GM03348 (cell line): Measurements from ENCODE around the gene MTG2.
A peak's percentile ranks its signal among the peaks of the same experiment; 100 is the strongest.

Experiments
- DNase-seq: peaks from one replicate; pipeline ENCODE4 v3.0.0; 2012; ENCODE audit warnings: low spot score

The MTG2 gene

DNA sequence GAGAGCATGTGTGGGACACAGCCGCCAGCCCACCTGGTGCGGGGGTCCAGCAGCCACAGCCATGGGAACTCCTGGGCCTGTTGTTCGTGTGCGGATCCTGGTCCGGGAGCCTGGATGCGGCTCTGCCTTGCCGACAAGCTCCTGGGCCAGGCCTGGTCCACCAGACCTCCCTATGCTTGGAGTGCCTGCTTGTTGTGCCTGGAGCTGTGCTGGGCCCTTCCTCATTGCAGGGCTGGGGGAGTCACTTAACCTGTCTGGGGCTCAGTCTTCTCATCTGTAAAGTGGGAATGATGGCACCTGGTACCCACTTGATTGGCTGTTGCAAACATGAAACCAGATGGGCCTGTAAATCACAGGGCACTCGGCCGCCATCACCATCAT is 52.9 kb downstream of the MTG2 start:
- no peak for DNase-seq

DNA sequence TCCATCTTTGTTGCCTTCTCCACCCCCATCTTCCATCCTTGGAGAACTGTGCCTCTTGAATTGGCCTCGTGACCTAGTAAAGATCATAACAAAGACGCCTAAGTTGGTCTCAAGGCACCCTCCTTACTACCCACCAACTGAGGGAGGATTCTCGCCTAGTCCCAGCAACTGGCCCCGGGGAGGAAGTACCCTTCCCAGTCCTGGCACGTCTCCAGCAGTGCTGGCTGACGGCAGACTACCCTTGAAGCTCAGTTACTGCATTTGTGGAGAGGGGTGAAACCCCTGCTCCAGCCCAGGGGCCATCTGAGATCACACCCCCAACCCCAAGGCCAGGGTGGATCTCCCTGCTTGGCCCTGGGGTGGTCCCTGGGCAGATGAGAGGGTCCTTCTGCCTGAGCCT is 53.4 kb downstream of the MTG2 start:
- DNase-seq, result no peak

DNA sequence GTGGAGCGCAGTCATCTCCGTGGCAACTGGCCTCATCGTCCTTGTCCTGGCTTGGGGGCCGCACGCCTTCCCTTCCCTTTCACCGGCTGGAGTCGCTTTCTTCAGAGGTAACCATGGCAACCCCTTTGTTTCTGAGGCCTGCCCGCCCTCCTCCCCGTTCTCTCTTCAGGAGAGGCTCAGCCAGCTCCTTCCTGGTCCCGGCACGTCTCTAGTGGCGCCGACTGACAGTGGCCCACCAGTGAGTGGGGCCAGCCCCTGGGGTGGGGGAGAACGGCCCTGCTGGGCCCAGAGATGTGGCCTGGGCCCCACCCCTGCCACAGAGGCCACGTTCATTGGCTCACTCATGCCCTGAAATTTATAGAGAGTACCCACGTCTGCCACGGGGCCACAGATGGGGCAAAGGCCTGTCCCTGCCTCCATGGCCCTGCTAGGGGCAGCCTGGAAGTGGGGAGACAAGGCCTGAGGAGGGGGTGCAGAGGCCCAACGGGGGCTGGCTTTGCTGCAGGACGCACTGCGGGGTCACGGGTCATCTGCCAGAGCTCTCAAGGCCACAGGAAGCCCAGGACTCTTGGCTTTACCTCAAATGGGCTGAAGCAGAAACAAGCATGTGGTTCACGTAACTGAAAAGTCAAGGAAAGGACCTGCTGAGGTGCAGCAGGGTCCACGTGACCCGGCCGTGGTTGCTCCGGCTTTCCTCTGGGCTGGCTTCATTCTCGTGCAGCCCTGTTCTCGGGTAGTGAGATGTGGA is 54.1 kb downstream of the MTG2 start:
- DNase-seq, result no peak

DNA sequence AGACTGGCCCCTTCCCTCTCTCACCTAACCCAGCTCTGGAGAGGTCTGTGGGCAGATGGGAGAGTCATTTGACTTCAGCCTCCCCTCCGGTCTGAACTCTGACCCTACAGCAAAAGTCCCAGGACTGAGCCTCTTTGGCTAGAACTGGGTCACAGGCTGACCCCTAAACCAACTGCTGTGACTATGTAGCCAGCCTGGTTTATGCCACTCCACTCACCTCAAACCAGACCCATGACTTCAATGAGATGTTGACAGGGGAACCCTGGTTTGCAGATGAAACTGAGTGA is 54.6 kb downstream of the MTG2 start:
- DNase-seq, result no peak

DNA sequence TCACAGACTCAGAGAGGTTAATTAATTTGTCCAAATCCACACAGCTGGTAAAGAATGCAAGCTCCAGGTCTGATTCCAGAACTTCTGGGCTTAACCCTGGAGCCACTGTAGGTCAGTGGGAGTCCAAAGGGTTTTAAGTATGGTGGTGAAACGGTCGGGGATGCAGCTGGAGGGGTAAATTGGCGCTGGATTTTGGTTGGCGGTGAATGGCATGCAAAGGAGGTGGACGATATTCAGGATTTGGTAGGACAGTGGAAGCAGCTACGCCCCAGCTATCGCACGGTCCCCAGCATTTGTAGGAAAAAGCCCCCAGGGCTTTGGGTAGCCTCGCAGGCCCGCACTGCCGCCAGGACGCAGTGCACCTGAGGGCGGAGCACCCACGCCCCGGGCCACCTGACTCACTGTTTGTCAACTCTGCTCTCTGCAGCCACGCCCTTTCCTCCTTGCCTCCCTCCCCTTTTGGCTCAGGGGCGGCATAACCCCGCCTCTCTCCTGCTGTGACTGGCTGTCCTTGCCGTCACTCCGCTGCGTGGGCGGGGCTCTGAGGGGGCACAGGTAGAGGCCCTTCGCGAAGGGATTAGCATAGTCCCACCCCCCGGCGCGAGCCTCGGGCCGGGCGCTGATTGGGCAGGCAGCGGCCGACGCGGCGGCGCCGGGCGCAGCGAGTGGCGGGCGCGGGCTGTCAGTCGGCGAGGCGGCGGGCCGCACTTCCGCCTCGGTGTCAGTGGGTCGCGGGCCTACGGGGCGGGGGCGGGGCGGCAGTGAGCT is 55.2 kb downstream of the MTG2 start, which contains the start of gene OSBPL2:
TSS of gene OSBPL2 (plus strand) at position 721 of the 768 bp plus-strand sequence. CDS start 17,664 bp downstream, outside the sequence.
- DNase-seq, result peak; percentile 100

DNA sequence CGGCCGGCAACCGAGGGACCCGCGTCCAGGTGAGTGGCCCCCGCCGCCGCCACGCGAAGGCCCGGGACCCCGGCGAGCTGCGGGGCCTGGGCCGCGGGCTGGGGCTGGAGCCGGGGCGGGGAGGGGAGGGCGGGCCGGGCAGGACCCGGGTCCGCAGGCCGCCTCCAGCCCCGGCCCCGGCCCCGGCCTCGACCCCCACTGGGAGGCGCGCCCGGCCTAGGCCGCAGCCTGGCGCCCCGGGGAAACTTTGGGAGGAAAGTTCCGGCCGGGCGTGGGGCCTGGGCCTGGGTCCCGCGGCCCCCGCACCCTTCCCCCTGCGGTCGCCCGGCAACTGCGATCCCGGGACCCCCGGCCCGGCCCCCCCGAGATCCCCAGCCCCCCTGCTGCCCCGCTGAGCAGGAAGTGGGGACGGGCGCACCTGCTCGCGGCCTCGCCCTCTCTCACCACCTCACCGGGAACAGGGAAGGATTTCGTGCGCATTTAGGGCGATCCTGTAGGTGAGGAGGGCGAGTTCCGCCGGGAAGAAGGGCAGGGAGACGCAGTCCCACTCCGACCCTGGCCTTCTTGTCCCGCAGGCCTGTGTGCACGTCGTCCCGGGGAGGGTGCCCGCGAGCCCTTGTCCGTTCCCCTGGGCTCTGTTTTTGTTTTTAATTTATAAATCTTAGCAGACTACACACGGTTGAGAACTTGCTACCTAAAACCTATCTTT is 55.9 kb downstream of the MTG2 start:
- peak; percentile 50 for DNase-seq

DNA sequence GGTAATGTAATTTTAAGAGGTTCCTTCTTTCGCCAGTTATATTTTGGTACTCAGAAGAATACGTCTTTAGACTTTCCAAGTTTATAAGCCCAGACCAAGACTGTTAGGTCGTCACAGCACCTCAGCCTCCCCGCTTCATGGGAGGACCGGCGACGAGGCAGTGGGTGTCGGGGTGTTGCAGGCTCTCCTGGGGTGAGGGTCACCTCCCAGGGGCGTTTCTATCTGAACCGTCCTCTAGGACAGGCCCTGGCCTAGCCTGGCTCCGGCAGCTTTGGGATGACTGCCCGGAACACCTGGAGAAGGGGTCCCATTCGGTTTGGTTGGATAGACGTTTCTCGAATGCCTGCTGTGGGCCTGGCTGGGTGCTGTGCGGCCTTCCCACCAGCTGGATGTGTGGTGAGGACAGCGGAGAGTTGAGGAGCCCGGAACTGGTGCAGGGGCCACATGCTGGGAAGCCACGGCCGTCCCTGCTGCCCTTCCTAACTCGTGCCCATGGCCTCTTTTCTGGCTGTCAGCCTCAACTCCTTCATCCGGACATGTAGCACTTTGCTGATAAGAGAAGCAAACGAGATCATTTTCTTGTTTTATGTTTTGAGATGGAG is 56.6 kb downstream of the MTG2 start:
- peak; percentile 54 for DNase-seq

DNA sequence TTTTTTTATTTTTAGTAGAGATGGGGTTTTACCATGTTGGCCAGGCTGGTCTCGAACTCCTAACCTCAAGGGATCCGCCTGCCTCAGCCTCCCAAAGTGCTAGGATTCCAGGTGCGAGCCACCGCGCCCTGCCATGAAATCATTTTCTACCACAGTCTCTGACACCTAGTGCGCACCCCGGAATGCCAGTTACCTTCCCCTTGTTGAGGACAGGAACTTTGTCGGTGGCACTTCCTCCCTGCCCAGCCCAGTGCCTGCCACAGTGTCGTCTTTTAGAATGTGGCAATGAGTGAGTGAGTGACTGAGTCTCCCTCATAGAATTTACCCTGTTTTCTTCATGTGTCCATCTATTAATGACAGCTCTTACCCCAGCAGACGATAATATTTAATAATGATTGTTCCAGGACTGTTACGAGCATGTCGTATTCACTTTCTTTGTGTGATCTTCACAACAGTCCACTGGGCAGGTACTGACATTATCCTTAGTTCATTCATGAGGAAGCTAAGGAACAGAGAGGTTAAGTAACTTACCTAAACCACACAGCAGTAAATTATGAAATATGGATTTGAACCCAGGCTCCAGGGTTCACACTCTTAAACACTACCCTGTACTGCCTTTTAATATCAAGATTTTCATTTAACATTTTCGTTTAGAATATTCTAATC is 57.3 kb downstream of the MTG2 start:
- DNase-seq, result no peak

DNA sequence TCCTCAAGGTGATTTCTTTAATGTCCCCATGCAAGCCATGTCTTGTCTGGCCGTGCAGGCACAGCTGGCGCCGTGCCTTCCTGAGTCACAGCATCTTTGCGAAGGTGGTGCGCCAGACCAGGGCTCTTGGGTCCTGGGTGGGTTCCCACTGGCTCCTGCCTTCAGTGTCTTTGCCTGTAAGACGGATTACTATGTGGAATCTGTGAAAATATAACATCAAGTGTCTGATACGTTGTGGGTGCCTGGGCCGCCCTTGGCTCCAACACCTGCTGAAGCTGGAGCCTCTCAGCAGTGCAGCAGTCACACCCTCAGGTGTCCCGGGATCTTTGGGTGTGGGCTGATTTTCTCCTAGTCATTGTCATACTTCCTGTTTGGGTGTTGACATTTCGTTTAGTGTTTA is 58.7 kb downstream of the MTG2 start:
- DNase-seq, result no peak

DNA sequence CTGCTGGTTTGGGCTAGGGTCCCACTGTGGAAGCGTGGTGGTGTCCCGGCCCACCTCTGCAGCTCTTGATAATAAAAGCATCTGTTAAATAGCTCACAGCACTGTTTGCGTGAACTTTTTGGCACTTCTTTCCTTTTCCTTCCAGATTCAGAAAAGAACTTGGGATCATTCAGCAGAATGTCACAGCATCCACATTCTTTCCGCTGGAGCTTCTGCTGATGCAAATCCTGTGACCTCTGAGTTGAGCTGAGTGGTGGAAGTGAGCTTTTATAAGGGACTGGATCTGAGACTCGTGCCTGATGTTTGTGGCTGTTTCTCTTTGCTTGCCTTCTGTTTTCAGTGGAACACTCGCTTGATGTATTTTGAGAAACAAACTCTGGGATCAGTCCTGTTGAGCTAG is 59.3 kb downstream of the MTG2 start:
- no peak for DNase-seq

DNA sequence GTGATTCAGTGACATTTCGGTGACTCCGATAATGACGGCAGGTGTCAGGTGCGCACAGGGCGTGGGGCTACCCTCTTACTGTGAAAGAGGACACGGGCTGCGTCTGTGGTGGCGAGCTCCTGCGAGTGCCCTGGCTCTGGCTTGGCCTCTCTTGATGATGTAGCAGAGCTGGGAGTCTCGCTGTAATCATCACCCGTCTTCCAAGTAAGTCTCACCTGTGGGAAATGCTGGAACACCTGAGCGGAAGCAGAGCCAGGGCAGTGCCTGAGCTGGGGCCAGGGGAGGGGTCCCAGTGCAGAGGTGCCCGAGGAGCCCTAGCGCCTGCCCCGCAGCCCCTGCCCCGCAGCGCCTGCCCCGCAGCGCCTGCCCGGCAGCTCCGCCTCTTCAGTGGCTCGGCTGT is 60.3 kb downstream of the MTG2 start:
- DNase-seq, result no peak

DNA sequence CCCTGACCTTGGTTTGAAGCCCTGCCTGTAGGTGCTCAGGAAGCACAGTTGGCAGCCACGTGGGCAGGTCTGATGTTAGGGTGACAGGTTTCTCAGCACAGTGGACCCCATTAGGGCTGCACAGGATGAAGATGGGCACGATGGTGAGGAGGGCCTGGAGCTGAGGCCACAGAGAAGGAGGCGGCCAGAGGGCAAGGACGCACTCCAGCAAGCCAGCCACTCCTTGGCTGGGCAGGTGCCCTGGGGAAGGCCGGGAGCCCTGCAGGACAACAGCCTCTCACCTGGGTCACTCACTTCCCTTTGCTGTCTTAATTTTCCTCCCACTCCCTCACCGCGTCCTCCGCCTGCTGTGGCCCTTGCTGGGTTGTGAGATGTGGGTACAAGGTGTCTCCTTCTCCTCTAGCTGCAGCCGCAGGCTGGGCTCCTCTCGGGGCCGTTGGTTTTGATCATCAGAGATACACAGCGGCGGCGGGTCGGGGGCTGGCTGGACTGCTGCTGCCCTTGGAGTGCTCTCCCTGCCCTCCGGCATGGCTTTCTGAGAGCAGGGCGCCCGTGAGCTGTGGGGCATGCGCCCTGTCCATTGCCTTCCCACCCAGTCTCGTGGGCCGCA is 61.2 kb downstream of the MTG2 start:
- no peak for DNase-seq

DNA sequence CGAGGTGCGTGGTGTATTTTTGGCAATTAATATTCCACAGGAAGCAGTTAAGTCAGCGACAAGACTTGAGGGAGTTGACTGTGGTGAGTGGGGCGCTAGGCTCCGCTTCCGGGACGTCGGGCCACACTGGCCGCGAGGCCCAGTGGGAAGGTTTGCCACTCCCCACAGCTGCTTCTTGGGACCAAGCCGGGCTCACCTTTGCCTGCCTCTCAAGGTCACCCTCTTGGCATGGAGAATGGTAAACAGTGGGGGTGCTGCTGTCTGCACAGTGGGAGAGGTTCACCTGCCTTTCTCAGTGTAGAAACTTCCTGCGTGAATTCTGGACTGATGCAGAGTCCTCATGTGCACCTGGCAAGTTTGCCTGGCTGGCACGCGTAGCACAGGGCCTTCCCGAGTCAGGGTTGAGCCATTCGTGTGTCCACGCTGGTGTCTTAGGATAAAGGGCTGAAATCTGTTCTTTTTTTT is 61.8 kb downstream of the MTG2 start:
- no peak for DNase-seq

DNA sequence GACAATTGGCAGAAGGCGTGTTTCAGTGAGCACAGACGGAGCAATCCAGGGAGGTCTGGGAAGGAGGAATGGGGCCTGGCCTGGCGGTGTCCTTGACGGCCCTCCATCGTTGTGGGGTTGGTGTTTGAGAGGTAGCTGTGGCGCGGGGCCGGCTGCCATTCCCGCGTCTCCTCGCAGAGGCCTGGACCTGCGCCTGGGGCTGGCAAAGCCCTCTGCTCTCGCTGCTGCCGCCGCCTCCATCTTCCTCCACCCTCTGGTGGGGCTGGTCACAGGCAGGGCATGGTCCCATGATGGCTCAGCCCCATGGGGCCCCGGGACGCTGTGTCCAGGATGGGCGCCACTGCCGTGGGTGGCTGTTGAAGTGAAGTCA is 63.1 kb downstream of the MTG2 start:
- DNase-seq, result no peak

DNA sequence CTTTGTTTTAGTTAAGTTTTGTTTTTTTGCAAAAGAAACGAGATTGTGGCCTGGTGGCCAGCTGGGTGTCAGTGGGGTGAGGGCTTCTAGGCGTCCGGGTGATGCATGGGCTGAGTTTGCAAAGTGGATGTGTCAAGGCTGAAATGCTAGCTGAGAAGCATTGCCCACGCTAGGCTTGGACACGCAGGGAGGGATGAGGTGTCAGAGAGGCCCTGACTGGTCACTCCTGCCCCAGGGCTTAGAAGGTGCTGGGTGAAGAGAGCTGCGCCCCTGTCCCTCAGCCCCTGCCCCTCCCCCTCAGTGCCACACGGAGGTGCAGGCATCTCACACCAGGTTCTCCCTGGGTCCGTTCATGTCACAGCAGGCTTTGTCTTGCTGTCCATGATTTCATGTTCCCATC is 63.6 kb downstream of the MTG2 start:
- DNase-seq, result no peak

DNA sequence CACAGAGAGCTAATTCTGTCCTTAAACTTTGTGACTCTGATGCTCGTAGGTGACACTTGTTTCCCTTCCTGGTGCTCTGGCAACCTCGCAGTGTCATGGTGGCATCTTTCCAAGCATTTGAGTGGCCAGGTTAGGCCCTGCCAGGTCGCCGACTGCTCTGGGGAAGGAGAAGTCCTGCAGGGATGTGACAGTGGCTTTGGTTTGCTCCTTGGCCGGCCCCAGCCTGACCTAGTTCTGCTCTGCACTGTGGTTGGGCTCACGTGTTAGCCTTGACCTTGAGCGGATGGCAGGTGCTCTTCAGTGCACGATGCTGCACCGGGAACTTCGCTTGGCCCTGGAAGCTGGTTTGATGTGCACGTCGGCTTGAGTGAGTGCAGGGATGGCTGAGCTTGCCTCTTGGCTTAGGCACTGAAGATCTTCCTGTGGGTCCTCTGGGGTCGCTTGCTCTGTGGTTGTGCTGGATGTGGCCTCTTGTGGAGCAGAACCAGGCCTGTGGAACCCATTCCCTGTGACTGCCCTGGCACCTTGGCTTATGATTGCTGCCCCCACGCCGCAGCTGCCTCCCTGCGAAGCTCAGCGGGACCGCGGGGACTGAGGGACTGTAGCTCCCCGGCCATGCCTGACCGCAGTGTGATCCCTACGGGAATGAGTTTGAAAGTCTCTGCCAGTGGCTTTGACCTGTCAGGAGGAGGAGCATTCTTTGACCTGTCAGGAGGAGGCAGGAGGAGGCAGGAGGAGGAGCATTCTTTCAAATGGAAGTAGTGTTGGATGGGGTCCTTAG is 64.2 kb downstream of the MTG2 start:
- no peak for DNase-seq

DNA sequence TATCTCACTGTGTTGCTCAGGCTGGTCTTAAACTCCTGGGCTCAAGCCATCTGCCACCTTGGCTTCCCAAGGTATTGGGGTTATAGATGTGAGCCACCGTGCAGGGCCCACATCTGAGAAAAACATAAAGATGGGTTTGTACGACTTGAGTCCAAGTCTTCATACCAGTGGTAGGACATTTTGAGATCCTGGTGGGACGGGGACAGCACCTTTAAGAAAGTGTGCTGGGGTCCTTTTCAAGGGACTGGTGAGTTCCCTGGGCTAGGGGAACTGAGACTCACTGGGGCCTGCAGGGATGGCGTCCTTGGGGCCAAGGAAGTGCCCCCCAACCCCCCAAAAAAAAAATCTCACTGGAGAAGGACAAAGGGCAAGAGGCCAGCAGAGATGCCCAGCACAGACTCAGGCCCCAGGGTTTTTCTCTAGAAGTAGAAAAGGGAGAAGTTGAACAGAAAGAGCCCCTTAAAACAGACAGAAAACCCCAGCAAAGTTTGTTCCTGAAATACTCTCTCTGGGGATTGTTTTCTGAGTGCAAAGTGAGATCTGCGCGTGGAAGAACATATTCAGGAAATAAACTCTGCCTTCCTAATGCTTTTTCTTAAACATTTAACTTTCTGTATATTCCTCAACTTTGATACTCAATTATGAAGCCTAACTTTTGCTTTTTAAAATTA is 66.2 kb downstream of the MTG2 start:
- DNase-seq, result no peak

DNA sequence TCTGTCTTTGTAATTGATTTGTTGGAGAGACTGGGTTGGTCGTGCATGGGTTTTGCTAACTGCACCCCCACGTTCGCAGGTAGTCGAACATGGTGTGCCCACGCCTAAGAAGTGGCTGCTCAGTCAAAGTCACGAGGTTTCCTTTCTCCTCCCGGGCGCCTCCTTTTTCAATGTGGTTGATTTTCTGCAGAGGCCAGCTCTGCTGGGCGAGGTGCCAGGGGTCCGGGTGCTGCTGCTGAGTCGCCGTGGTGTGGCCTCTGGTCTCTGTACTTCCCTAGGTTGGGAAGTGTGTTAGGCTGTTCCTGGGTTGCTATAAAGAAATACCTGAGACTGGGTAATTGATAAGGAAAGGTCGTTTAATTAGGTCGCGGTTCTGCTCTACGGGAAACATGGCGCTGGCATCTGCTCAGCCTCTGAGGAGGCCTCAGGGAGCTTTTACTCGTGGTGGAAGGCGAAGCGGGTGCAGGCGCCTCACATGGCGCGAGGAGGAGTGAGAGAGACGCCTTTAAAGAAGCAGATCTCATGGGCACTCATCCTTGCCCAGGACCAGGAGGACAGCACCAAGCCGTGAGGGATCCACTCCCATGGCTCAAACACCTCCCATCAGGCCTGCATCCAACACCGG is 69.6 kb downstream of the MTG2 start:
- no peak for DNase-seq
